ENCODE data around the gene SLC16A12. TPM values are rescaled to one million over a fixed set of nuclear protein-coding genes. Genes with fewer than 3 reads are reported as not detected.

SLC16A12 gene
- total RNA-seq, 1 experiment from 2014 or later = 0.77 TPM

- no peaks in the 10 kb centered on the region for H4K20me1 ChIP-seq (ENCODE audit: control insufficient read depth, insufficient read depth, insufficient read length)
- no peaks in the 10 kb centered on the region for H3K23me2 ChIP-seq (ENCODE audit: insufficient read length, low read depth, low read length, poor library complexity, severe bottlenecking)
- H2BK15ac ChIP-seq (ENCODE audit: low read depth, low read length) = no peak overlapping the region
- H2BK20ac ChIP-seq (ENCODE audit: low read depth, low read length, poor library complexity, severe bottlenecking) = no peak overlapping the region
- no peak overlapping the region for H3K4ac ChIP-seq (ENCODE audit: low read depth, low read length)
- H2BK120ac ChIP-seq (ENCODE audit: low read depth, low read length, poor library complexity, severe bottlenecking) = no peak overlapping the region
- H3K79me1 ChIP-seq (ENCODE audit: insufficient read depth, low read depth, low read length, poor library complexity, severe bottlenecking) = no peaks in the 10 kb centered on the region
- no peak overlapping the region for H2AK5ac ChIP-seq (ENCODE audit: insufficient read length, low read length)
- TF ChIP-seq, protein P1, sequence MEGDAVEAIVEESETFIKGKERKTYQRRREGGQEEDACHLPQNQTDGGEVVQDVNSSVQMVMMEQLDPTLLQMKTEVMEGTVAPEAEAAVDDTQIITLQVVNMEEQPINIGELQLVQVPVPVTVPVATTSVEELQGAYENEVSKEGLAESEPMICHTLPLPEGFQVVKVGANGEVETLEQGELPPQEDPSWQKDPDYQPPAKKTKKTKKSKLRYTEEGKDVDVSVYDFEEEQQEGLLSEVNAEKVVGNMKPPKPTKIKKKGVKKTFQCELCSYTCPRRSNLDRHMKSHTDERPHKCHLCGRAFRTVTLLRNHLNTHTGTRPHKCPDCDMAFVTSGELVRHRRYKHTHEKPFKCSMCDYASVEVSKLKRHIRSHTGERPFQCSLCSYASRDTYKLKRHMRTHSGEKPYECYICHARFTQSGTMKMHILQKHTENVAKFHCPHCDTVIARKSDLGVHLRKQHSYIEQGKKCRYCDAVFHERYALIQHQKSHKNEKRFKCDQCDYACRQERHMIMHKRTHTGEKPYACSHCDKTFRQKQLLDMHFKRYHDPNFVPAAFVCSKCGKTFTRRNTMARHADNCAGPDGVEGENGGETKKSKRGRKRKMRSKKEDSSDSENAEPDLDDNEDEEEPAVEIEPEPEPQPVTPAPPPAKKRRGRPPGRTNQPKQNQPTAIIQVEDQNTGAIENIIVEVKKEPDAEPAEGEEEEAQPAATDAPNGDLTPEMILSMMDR (conservative IDR thresholded peaks at IDR 0.05) = no peak
- H4K5ac ChIP-seq (ENCODE audit: insufficient read length, low read depth, low read length) = no peak overlapping the region
- no CpG with 5 or more reads among the region's 4 CpGs for WGBS (ENCODE audit: extremely low coverage, insufficient read length, low lambda C conversion rate)
- H3K14ac ChIP-seq (ENCODE audit: insufficient read depth, low read length) = no peak overlapping the region
- H3K27me3 Mint-ChIP-seq (ENCODE audit: low read depth) = no peaks in the 10 kb centered on the region
- H4K8ac ChIP-seq (replicated peaks; ENCODE audit: insufficient read length, low read depth, low read length) = no peak overlapping the region
- DNase-seq = no peak
- H3T11ph ChIP-seq (ENCODE audit: low read length) = no peak overlapping the region
- peaks cover 0 to 2% of the 10 kb centered on the region in 2 experiments; a peak in 2 of 5 replicates for H3K9me3 Mint-ChIP-seq
- no peak overlapping the region for H3K18ac ChIP-seq (ENCODE audit: insufficient read length, low read depth, low read length)
- H3K9ac ChIP-seq (ENCODE audit: extremely low read depth, insufficient read length, low read length) = no peak overlapping the region
- no peak overlapping the region for H3K4me2 ChIP-seq (ENCODE audit: insufficient read depth, insufficient read length, low read length)
- H3K4me1 ChIP-seq (ENCODE audit: insufficient read depth, low read length) = no peaks in the 10 kb centered on the region
- H3K23ac ChIP-seq (ENCODE audit: insufficient read length, low read depth, low read length) = no peak overlapping the region
- no peak overlapping the region for H4K91ac ChIP-seq (ENCODE audit: insufficient read length, low read depth, low read length)
- H3K9me3 ChIP-seq (ENCODE audit: control insufficient read depth, low read depth, low read length) = no peaks in the 10 kb centered on the region
- H3K4me3 Mint-ChIP-seq = no peak overlapping the region
- no peak overlapping the region for H3K56ac ChIP-seq (ENCODE audit: insufficient read length, low read depth, low read length)
- H2AFZ ChIP-seq (ENCODE audit: low read length) = no peak overlapping the region
- peak overlapping the region in 1 of 3 experiments; percentile 50; a peak in 3 of 7 replicates for H3K27ac Mint-ChIP-seq
- no peak overlapping the region for H2BK5ac ChIP-seq (ENCODE audit: insufficient read length, low read length)
- no peaks in the 10 kb centered on the region for H3K79me2 ChIP-seq (ENCODE audit: insufficient read depth, low read length)
- no peaks in the 10 kb centered on the region for H3K27me3 ChIP-seq (ENCODE audit: insufficient read depth, low read length)
- H3K36me3 Mint-ChIP-seq (ENCODE audit: insufficient read depth in 1 of 3, low read depth in 3 of 3) = peaks cover 14 to 28% (median 17%) of the 10 kb centered on the region in 3 experiments; a peak in 6 of 7 replicates
- no peak overlapping the region for H3K27ac ChIP-seq (ENCODE audit: insufficient read length, low read depth, low read length)
- H3K4me1 Mint-ChIP-seq = peaks cover 8 to 12% of the 10 kb centered on the region in 2 experiments
- no peak overlapping the region for H2BK12ac ChIP-seq (ENCODE audit: insufficient read length, low read depth, low read length)
Measured at GRCh38 chr10:89580243-89580642, 44.8 kb upstream of the SLC16A12 start.

All from H9 (cell line).